ENCODE measurements around the gene SHISA6. TPM values are rescaled to one million over a fixed set of nuclear protein-coding genes. Genes with fewer than 3 reads are reported as not detected.

The SHISA6 gene
- total RNA-seq, 1 donor from 2014 or later: not detected

DNA sequence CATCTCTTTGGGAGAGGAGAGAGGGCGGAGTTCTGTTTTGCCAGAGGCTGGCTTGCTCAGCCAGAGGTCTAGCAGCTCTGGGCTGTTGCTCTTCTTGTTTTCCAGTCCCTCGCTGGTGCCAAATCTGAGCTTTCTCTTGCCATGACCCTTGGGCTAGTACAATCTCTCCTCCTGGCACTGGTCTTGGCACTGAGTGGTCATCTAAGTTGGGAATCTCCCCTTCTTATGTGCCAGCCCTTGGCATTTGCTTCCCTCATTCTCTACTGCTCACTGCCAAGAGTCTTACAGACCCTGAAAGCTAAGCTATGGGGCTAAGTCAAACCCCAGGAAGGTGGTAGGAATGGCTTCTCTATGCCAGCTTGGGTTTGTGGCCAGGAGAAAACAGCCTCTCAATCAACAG lies 148.6 kb downstream of the SHISA6 start:
- H3K4me1 Mint-ChIP-seq (ENCODE audit: low read depth): no peaks in the 10 kb centered on the region
- peaks cover 40% of the 10 kb centered on the region for H3K9me3 Mint-ChIP-seq
- no peaks in the 10 kb centered on the region for H3K36me3 Mint-ChIP-seq (ENCODE audit: low read depth)
- no peak for DNase-seq (ENCODE audit: low spot score)
- intact Hi-C loops (cut with micrococcal nuclease): no loop called here
- H3K27me3 Mint-ChIP-seq (ENCODE audit: insufficient read depth): no peaks in the 10 kb centered on the region
- H3K27ac Mint-ChIP-seq: no peak overlapping the region
- H3K4me3 Mint-ChIP-seq: no peak overlapping the region

DNA sequence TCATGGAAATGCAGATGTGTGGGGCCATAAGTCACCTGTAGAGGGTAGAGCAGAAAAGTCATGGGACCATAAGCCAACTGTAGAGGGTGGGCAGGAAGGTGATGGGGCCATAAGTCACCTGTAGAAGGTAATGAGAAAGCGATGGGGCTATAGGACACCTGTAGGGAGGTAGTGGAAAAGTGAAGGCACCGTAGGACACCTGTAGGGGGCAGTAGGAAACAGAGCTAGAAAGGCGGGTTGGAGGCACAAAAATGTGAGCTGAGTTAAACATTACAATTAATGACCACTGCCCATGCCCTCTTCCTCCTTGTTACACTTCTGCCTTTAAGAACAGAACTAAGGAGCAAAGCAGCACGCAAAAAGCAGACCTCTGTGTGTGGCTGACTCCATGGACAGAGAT lies 150.1 kb downstream of the SHISA6 start:
- H3K4me1 Mint-ChIP-seq (ENCODE audit: low read depth): no peaks in the 10 kb centered on the region
- no peaks in the 10 kb centered on the region for H3K36me3 Mint-ChIP-seq (ENCODE audit: low read depth)
- no peak overlapping the region for H3K4me3 Mint-ChIP-seq
- DNase-seq (ENCODE audit: low spot score): no peak
- no peaks in the 10 kb centered on the region for H3K27me3 Mint-ChIP-seq (ENCODE audit: insufficient read depth)
- intact Hi-C loops (cut with micrococcal nuclease): no loop called here
- no peak overlapping the region for H3K27ac Mint-ChIP-seq
- peaks cover 24% of the 10 kb centered on the region for H3K9me3 Mint-ChIP-seq

DNA sequence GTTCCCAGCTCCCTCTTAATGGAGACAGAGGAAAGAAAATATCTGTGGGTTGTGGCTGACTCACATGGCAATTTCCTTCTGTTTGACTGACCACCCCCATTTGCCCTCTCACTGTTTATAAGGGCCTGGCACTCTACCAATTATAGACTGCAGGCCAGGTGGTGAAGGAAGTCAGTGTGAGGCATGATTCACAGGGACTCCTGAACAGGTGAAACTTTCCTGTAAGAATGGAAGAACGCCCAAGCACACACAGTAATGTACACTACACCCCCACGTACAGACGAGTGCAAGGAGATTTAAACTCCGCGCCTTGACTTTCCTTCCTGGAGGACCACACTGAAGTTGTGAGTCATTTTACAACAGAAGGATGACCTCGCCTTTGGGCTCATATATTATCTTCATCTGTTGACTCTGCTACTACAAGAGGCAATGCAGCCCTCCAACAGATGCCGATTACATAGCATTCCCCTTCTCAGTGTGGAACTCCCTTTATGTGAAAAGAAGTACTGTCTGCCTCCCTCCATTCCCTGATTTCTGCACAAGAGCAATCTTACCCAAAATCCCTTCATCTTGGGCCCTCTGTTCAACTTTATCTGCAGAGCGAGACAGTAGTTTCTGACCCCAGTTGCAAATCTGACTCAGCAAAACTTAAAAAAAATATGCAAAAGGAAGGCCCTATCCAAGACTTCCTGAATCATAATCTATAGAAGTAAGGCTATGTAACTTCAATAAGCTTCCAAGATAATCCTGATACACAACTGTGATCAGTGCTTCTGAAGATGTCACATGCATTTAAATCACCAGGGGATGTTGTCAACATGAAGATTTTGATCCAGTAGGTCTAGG lies 163.6 kb downstream of the SHISA6 start:
- no peak overlapping the region for H3K4me3 Mint-ChIP-seq
- H3K4me1 Mint-ChIP-seq (ENCODE audit: low read depth): no peaks in the 10 kb centered on the region
- H3K27me3 Mint-ChIP-seq (ENCODE audit: insufficient read depth): no peaks in the 10 kb centered on the region
- H3K9me3 Mint-ChIP-seq: peaks cover 30% of the 10 kb centered on the region
- DNase-seq (ENCODE audit: low spot score): no peak
- no peaks in the 10 kb centered on the region for H3K36me3 Mint-ChIP-seq (ENCODE audit: low read depth)
- intact Hi-C loops (cut with micrococcal nuclease): no loop called here
- no peak overlapping the region for H3K27ac Mint-ChIP-seq

DNA sequence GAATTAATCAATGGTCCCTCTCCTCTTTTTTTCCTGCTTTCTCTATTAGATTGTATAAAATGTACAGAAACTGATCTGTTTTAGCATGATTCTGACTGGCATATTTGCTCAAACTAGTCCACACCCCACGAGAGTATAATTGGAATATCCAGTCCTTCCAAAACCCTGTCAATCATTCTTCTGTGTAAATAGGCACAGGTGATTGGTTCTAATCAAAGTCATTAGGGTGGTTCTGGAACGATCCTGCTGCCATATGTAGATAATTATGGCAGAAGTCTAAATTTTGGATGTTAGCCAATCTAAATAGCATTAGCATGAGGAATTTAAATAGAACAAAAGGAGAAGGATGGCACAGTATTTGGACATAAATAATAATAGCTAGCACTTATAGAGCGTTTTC lies 165.7 kb downstream of the SHISA6 start:
- no peak for DNase-seq (ENCODE audit: low spot score)
- Mint-ChIP-seq H3K4me3 (no peak overlapping the region), H3K36me3 (ENCODE audit: low read depth) (no peaks in the 10 kb centered on the region), H3K27ac (no peak overlapping the region), H3K27me3 (ENCODE audit: insufficient read depth) (no peaks in the 10 kb centered on the region), H3K4me1 (ENCODE audit: low read depth) (no peaks in the 10 kb centered on the region), H3K9me3 (peaks cover 23% of the 10 kb centered on the region)
- intact Hi-C loops (cut with micrococcal nuclease): no loop called here

DNA sequence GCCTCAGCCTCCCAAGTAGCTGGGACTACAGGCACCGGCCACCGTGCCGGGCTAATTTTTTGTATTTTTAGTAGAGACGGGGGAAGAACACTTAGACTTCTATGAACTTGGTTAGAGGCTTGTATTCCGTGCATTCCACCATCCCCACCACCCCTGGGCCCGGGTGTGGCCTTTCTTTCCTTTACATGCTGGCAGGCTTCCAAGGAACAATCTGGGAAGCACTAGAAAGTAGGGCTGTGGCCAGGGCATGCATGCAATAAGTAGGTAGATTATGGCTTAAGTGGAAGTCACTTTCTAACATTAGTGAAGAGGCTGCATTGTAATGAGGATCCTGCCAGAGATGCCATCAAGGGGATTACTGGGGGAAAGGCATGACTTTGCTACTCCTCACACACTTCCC lies 171.6 kb downstream of the SHISA6 start:
- intact Hi-C loops (cut with micrococcal nuclease): no loop called here
- DNase-seq (ENCODE audit: low spot score): no peak
- Mint-ChIP-seq H3K4me1 (ENCODE audit: low read depth) (no peaks in the 10 kb centered on the region), H3K4me3 (no peak overlapping the region), H3K9me3 (peaks cover 5% of the 10 kb centered on the region), H3K27me3 (ENCODE audit: insufficient read depth) (no peaks in the 10 kb centered on the region), H3K36me3 (ENCODE audit: low read depth) (no peaks in the 10 kb centered on the region), H3K27ac (no peak overlapping the region)

DNA sequence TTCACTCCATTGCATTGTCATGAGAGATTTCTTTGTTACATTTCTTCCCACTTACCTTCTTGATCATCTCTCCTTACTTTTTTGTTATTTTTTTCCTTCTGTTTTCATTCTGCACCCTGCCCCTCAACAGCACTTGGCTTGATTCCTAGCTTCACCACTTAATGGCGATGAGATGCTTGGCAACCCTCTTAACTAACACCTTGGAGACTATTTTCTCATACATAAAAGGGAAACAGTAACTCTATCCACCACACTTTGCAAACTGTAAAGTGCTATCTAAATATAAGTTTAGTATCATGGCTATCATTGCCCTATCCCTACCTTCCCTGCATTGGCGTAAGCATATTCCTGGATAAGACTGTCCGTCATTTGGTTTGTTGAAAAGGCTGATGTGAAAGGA lies 177.3 kb downstream of the SHISA6 start:
- H3K27me3 Mint-ChIP-seq (ENCODE audit: insufficient read depth): no peaks in the 10 kb centered on the region
- H3K9me3 Mint-ChIP-seq: peaks cover 17% of the 10 kb centered on the region
- no peak for DNase-seq (ENCODE audit: low spot score)
- H3K27ac Mint-ChIP-seq: no peak overlapping the region
- H3K4me3 Mint-ChIP-seq: no peak overlapping the region
- no peaks in the 10 kb centered on the region for H3K4me1 Mint-ChIP-seq (ENCODE audit: low read depth)
- H3K36me3 Mint-ChIP-seq (ENCODE audit: low read depth): no peaks in the 10 kb centered on the region
- intact Hi-C loops (cut with micrococcal nuclease): no loop called here

DNA sequence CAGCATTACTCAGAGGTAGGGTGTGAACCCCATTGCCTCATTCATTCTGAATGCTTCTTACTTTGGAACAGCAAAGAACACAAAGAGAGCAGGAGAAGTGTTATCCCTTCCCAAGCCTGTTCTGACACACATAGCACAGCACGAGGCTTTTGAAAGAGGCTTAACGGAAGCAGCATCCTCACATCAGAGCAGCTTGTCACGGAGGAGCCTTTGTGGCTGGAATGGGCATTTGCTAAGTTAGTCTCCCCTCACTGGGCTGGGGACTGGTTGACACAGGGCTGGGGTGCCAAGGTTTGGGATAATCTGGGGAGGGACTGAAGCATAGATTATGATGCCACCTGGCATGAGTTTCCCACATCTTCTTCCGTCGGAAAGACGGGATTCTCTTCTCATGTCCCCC lies 189.7 kb downstream of the SHISA6 start:
- Mint-ChIP-seq H3K9me3 (peaks cover 39% of the 10 kb centered on the region), H3K4me3 (no peak overlapping the region), H3K4me1 (ENCODE audit: low read depth) (no peaks in the 10 kb centered on the region), H3K27ac (no peak overlapping the region), H3K36me3 (ENCODE audit: low read depth) (no peaks in the 10 kb centered on the region), H3K27me3 (ENCODE audit: insufficient read depth) (no peaks in the 10 kb centered on the region)
- DNase-seq (ENCODE audit: low spot score): no peak
- intact Hi-C loops (cut with micrococcal nuclease): no loop called here

DNA sequence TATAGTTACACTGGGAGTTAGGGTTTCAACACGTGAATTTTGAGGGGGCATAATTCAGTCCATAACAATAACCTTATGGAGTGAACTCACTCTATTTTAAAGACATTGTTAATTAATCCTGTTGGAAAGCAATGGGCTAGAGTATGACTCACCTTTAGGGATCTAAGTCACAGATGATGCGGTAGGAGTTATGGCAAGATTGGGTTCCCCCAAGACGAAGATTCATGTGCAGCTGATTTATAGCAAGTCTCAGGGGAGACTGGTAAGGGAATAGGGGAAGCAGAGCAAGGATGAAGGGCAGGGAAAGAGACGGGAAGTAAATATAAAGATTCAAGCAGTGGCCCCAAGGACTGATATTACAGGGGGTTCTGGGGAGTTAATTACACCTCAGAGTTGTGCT lies 197.7 kb downstream of the SHISA6 start:
- no peak overlapping the region for H3K4me3 Mint-ChIP-seq
- no peaks in the 10 kb centered on the region for H3K36me3 Mint-ChIP-seq (ENCODE audit: low read depth)
- no peaks in the 10 kb centered on the region for H3K27me3 Mint-ChIP-seq (ENCODE audit: insufficient read depth)
- no peak overlapping the region for H3K27ac Mint-ChIP-seq
- peaks cover 18% of the 10 kb centered on the region for H3K9me3 Mint-ChIP-seq
- H3K4me1 Mint-ChIP-seq (ENCODE audit: low read depth): no peaks in the 10 kb centered on the region
- intact Hi-C loops (cut with micrococcal nuclease): no loop called here
- DNase-seq (ENCODE audit: low spot score): no peak

DNA sequence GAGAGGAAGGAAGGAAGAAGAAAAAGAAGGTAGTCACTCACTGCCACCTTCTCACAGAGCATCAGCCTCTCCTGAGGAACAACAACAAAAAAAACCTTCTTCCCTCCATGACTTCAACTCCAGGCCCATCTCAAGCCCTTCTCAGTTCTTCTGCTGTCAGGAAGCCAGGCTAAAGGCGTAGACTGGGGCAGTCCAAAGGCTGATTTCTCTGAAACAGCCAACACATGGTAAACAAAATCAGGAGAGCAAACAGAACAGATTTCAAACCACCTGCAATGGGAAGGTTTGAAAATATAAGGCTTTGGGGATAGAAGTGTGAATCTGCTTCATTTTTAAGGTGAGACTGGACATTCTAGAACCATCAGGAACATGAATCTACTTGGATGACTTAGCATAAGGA lies 200.0 kb downstream of the SHISA6 start:
- intact Hi-C loops (cut with micrococcal nuclease): no loop called here
- no peaks in the 10 kb centered on the region for H3K4me1 Mint-ChIP-seq (ENCODE audit: low read depth)

DNA sequence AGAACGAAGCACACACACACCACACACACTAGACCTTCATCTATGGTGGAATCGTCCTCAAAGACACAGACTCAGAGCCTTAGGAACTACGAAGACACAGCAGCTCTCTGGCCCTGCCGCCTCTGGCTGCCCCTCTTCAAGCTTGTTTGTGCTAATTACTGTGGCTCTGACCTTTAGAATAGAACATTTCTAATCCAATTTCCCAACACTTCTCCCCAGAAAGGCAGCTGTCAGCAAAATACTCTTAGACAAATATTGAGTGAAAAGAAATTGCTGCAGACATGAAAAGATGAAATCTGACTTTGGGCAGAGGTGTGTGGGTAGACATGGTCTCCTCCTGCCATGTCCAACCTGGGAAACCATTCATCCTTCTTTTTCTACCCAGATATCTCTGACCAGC lies 205.3 kb downstream of the SHISA6 start:
- no peak for DNase-seq (ENCODE audit: low spot score)
- intact Hi-C loops (cut with micrococcal nuclease): no loop called here
- H3K4me1 Mint-ChIP-seq (ENCODE audit: low read depth): no peaks in the 10 kb centered on the region
- H3K9me3 Mint-ChIP-seq: peaks cover 20% of the 10 kb centered on the region
- H3K4me3 Mint-ChIP-seq: no peak overlapping the region
- no peaks in the 10 kb centered on the region for H3K36me3 Mint-ChIP-seq (ENCODE audit: low read depth)
- H3K27me3 Mint-ChIP-seq (ENCODE audit: insufficient read depth): no peaks in the 10 kb centered on the region
- no peak overlapping the region for H3K27ac Mint-ChIP-seq

More for the DNA sequence above, 200.0 kb downstream of the SHISA6 start:
- Mint-ChIP-seq H3K9me3 (peaks cover 17% of the 10 kb centered on the region), H3K27me3 (ENCODE audit: insufficient read depth) (no peaks in the 10 kb centered on the region), H3K36me3 (ENCODE audit: low read depth) (no peaks in the 10 kb centered on the region), H3K4me3 (no peak overlapping the region), H3K27ac (no peak overlapping the region)
- no peak for DNase-seq (ENCODE audit: low spot score)

DNA sequence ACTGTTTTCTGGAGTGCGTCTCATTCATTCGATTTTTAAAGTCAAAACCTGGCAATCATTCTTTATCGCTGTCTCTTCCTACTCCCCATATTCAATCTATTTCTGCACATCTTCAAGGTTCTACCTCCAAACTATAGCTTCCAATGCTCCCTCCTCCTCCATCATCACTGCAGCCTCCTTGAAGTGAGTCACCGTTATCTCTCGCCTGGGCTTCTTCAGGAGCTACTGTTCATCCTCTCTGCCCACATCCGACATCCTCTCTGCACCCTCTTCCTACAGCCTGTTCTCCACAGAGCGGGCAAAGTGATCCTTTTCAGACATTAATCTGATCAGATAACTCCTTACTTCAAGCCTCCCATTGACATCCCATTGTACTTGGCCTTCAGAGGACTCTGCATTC lies 213.1 kb downstream of the SHISA6 start:
- H3K27ac Mint-ChIP-seq: no peak overlapping the region
- H3K4me3 Mint-ChIP-seq: no peak overlapping the region
- intact Hi-C loops (cut with micrococcal nuclease): no loop called here
- H3K4me1 Mint-ChIP-seq (ENCODE audit: low read depth): no peaks in the 10 kb centered on the region
- no peaks in the 10 kb centered on the region for H3K36me3 Mint-ChIP-seq (ENCODE audit: low read depth)
- H3K9me3 Mint-ChIP-seq: peaks cover 37% of the 10 kb centered on the region
- H3K27me3 Mint-ChIP-seq (ENCODE audit: insufficient read depth): no peaks in the 10 kb centered on the region
- DNase-seq (ENCODE audit: low spot score): no peak

DNA sequence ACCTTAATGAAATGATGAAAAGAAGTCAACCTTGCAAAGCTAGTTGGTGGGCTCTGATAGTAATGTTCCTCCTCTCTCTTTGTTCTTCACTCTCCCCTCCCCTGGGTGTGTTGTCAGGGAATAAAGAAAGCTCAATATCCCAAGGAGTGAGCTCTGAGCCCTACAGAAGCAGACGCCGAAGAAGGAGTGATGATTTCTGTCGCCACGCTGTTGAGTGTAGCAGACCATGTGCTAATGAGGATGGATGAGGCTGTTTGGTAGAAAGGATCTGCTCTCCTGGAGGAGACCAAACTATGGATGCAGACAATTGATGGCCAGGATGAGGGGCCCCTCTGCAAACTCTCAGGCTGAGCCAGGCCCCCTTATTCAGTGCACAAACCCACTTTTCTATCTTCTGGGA lies 217.3 kb downstream of the SHISA6 start:
- H3K9me3 Mint-ChIP-seq: peaks cover 26% of the 10 kb centered on the region
- no peak for DNase-seq (ENCODE audit: low spot score)
- no peaks in the 10 kb centered on the region for H3K27me3 Mint-ChIP-seq (ENCODE audit: insufficient read depth)
- intact Hi-C loops (cut with micrococcal nuclease): no loop called here
- no peak overlapping the region for H3K4me3 Mint-ChIP-seq
- no peaks in the 10 kb centered on the region for H3K4me1 Mint-ChIP-seq (ENCODE audit: low read depth)
- H3K36me3 Mint-ChIP-seq (ENCODE audit: low read depth): no peaks in the 10 kb centered on the region
- no peak overlapping the region for H3K27ac Mint-ChIP-seq

DNA sequence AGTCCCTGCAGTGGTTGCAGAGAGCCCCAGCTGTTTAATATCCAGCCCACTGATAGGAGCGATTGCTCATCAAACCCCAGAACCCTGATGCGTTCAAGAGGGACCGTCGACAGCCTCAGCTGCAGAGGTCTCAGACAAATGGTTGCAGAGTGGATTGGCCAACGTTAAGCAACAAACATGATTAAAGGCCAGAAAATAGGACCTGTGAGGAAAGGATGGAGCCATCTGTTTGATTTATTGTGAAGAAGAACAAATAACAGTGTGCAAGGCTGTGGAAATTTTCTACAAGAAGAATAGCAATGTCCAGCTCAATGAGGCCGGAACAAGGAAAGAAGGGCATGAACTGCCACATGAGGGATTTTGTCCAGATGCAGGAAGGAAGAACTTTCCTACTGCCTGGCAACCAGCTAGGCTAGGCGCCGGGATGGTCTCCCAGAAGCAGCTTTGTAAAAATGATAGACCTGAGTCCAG lies 218.9 kb downstream of the SHISA6 start:
- H3K4me1 Mint-ChIP-seq (ENCODE audit: low read depth): no peaks in the 10 kb centered on the region
- no peaks in the 10 kb centered on the region for H3K27me3 Mint-ChIP-seq (ENCODE audit: insufficient read depth)
- intact Hi-C loops (cut with micrococcal nuclease): no loop called here
- no peaks in the 10 kb centered on the region for H3K36me3 Mint-ChIP-seq (ENCODE audit: low read depth)
- peaks cover 18% of the 10 kb centered on the region for H3K9me3 Mint-ChIP-seq
- H3K4me3 Mint-ChIP-seq: no peak overlapping the region
- H3K27ac Mint-ChIP-seq: no peak overlapping the region
- DNase-seq (ENCODE audit: low spot score): no peak

All from activated T-helper 1 cell treated with anti-CD3 and anti-CD28 coated beads, Interleukin-12 subunit alpha, Interleukin-12 subunit beta, Interleukin-2, Interleukin-4 antibody, amounts not matched to agents 30 ng/mL and 10 ng/mL and 1 ng/mL, durations not matched to agents 14 hours and 24 hours and 36 hours (primary cell).